Measurements from ENCODE around the gene TAF1B. TPM values are rescaled to one million over a fixed set of nuclear protein-coding genes. Genes with fewer than 3 reads are reported as not detected.

Gene TAF1B
- total RNA-seq, 4 donors from 2014 or later = 10.8 to 21.4 (median 17.9) TPM

DNA sequence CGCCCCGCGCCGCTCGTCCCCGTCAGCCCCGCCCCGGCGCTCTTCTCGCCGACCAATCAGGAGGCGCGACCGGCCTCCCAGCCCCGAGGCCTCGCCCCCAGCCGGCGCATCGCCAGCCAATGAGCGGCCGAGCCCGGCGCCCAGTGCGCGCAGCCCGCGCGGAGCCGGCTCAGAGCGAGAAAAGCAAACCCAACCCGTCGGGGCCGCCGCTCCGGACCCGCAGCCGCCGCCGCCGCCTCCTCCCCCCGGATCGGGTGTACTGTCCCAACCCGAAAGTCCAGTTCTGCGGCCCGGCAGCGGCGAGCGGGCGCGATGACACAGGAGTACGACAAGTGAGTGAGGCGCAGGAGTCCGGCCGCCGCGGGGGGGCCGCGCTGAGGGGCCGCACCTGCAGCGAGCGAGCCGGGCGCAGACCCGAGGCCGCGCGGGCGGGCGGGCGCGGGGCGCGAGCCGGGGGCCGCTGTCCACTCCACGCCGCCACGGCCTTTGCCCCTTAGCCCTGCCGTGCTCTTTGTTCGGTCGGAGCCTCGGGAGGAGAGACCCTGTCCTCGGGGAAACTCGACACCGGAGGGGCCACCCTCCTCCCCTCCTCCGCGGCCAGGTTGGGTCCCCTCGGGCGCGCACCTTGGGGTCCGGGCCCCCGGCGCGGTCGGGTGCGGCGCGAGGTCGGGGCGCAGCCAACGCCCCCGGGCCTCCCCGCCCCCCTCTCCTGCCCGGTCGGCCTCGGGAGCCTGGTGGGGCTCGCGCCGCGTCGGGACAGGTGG lies 108.4 kb downstream of the TAF1B start, which contains the start of gene GRHL1:
Gene GRHL1, plus strand, starts transcription at position 172 of the 764 bp plus-strand sequence. Its CDS starts 141 bp downstream, at position 313.
- H3K9me3 ChIP-seq = no peaks in the 10 kb centered on the region
- H3K4me1 ChIP-seq = peaks cover 0 to 15% (median 3%) of the 10 kb centered on the region in 4 donors
- H3K27me3 ChIP-seq = no peaks in the 10 kb centered on the region
- WGBS, 2 donors = 1 to 2% methylated on average over 18 to 43 of the region's 111 CpGs
- H3K4me3 ChIP-seq = peak within 1 kb of the TSS; percentile 50 to 81 (median 60)
- TF ChIP-seq EP300 (IDR thresholded peaks at IDR 0.05) (peak in 1 of 2 donors; percentile 44), POLR2A (IDR thresholded peaks at IDR 0.05) (peak in 1 of 2 donors; percentile 50)
- TF ChIP-seq, protein P1, sequence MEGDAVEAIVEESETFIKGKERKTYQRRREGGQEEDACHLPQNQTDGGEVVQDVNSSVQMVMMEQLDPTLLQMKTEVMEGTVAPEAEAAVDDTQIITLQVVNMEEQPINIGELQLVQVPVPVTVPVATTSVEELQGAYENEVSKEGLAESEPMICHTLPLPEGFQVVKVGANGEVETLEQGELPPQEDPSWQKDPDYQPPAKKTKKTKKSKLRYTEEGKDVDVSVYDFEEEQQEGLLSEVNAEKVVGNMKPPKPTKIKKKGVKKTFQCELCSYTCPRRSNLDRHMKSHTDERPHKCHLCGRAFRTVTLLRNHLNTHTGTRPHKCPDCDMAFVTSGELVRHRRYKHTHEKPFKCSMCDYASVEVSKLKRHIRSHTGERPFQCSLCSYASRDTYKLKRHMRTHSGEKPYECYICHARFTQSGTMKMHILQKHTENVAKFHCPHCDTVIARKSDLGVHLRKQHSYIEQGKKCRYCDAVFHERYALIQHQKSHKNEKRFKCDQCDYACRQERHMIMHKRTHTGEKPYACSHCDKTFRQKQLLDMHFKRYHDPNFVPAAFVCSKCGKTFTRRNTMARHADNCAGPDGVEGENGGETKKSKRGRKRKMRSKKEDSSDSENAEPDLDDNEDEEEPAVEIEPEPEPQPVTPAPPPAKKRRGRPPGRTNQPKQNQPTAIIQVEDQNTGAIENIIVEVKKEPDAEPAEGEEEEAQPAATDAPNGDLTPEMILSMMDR (IDR thresholded peaks at IDR 0.05) = no peak
- peak within 1 kb of the TSS in 2 of 4 donors; percentile 47 to 65 for H3K27ac ChIP-seq
- DNase-seq (ENCODE audit: low spot score in 2 of 2) = peak; percentile 86 to 87
- no peaks in the 10 kb centered on the region for H3K36me3 ChIP-seq

DNA sequence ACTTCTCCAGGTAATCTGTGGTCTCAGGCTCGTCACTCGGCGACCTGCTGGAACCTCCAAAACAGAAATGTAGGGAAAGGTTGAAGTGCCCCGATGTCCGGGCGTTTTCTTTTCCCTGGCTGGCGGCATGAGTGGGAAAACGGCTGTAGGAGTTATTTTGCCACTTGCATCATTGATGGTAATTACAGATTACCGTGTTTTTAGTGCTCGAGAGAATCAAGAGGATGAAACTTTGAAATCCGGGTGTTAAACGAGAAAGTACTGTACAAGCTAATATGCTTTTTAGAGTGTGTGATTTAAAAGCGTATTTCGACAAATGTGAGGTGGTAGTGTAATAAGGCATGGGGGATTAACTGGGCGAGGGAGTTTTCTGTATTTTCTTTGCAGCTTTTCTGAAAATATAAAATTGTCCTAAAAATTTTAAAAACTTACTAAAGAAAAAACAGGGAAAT lies 109.0 kb downstream of the TAF1B start:
- Histone ChIP-seq H3K27ac (peak overlapping the region in 1 of 4 donors; percentile 65), H3K4me1 (peaks cover 0 to 15% (median 3%) of the 10 kb centered on the region in 4 donors), H3K27me3 (no peaks in the 10 kb centered on the region), H3K9me3 (no peaks in the 10 kb centered on the region), H3K36me3 (no peaks in the 10 kb centered on the region), H3K4me3 (peak overlapping the region; percentile 50 to 81 (median 60))
- no peak for DNase-seq (ENCODE audit: low spot score in 2 of 2)
- no peak for TF ChIP-seq POLR2A (IDR thresholded peaks at IDR 0.05)
- TF ChIP-seq EP300 (IDR thresholded peaks at IDR 0.05) = no peak
- TF ChIP-seq, protein P1 (IDR thresholded peaks at IDR 0.05) = no peak
- WGBS, 2 donors = 26 to 27% methylated on average over 15 of the region's 15 CpGs

DNA sequence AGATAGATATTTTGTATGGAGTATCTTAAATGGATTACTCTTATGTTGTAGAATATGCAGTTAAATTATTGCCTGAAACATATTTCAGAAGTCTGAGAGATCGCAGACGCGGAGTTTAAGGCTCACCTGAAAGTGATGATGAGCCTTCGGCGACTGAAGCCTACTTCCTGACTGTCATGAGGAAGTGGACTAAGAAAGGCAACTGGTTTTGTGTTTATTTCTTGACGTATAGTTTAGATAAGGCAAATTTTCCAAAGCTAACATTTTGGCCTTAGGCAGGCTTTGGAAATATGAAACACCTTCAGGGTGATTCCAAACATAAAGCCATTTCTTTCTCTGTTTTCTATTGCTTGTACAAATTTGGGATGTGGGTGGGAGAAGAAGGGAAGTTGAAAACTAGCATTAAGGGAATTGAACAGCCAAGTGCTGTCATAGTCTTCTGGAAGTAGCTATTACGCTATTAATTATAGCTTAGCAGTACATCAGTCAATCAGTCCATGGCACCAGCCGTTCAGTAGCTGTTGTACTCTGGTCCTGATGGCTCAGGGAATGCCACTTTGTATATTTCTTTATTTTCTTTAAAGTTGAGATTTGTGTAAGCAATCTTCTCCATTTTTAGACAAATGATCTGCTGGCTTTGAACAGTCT lies 109.7 kb downstream of the TAF1B start:
- Histone ChIP-seq H3K4me1 (peaks cover 0 to 15% (median 3%) of the 10 kb centered on the region in 4 donors), H3K27me3 (no peaks in the 10 kb centered on the region), H3K4me3 (no peak overlapping the region), H3K9me3 (no peaks in the 10 kb centered on the region), H3K36me3 (no peaks in the 10 kb centered on the region), H3K27ac (no peak overlapping the region)
- TF ChIP-seq, protein P1 (IDR thresholded peaks at IDR 0.05) = no peak
- TF ChIP-seq EP300 (IDR thresholded peaks at IDR 0.05) (no peak), POLR2A (IDR thresholded peaks at IDR 0.05) (no peak)
- WGBS, 2 donors = 87 to 90% methylated on average over 8 of the region's 8 CpGs
- no peak for DNase-seq (ENCODE audit: low spot score in 2 of 2)

DNA sequence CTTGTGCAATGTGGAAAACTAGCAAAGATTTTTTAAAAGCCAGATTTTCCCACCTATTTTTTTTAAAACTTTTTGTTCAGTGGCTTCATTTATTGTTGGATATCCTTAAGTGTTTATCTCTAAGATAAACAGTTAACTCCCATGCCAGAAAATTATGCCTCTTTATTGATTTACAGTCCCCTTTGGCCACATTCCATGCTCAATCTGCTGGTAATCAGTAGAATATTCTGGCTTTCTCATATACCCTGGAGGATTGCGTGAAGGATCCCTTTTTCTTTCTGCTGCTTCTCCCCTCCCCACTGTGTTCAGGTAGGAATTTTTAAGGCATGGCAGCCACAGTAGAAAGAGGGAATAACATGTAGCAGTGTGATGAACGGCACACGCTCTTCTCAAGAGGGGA lies 110.9 kb downstream of the TAF1B start:
- no peak for DNase-seq (ENCODE audit: low spot score in 2 of 2)
- TF ChIP-seq POLR2A (IDR thresholded peaks at IDR 0.05) (no peak), EP300 (IDR thresholded peaks at IDR 0.05) (no peak)
- TF ChIP-seq, protein P1 (IDR thresholded peaks at IDR 0.05) = no peak
- 71 to 81% methylated on average over 3 of the region's 3 CpGs for WGBS, 2 donors

DNA sequence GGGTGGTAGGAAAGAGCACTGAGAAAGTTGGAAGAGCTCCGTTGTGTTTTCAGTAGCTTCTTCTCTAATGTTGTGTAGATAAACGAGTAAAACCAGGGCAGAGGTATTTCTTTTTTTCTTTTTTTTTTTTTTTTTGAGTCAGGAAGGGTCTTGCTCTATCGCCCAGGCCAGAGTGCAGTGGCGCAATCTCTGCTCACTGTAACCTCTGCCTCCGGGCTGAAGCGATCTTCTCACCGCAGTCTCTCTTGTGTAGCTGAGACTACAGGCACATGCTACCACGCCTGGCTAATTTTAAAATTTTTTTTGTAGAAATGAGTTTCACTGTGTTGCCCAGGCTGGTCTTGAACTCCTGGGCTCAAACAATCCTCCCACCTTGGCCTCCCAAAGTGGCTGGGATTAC lies 114.8 kb downstream of the TAF1B start:
- no peaks in the 10 kb centered on the region for H3K36me3 ChIP-seq
- no peak for DNase-seq (ENCODE audit: low spot score in 2 of 2)
- H3K27ac ChIP-seq = no peak overlapping the region
- no peaks in the 10 kb centered on the region for H3K4me1 ChIP-seq
- H3K9me3 ChIP-seq = no peaks in the 10 kb centered on the region
- H3K27me3 ChIP-seq = no peaks in the 10 kb centered on the region
- WGBS, 2 donors = 92 to 93% methylated on average over 8 of the region's 8 CpGs
- TF ChIP-seq, protein P1 (IDR thresholded peaks at IDR 0.05) = no peak
- TF ChIP-seq EP300 (IDR thresholded peaks at IDR 0.05) = no peak
- TF ChIP-seq POLR2A (IDR thresholded peaks at IDR 0.05) = no peak
- H3K4me3 ChIP-seq = no peak overlapping the region

More for the DNA sequence above, 110.9 kb downstream of the TAF1B start:
- Histone ChIP-seq H3K9me3 (no peaks in the 10 kb centered on the region), H3K4me3 (no peak overlapping the region), H3K4me1 (peaks cover 0 to 15% (median 3%) of the 10 kb centered on the region in 4 donors), H3K27me3 (no peaks in the 10 kb centered on the region), H3K36me3 (no peaks in the 10 kb centered on the region), H3K27ac (no peak overlapping the region)
